Measurements from ENCODE around the gene IMPDH1. TPM values are rescaled to one million over a fixed set of nuclear protein-coding genes. Genes with fewer than 3 reads are reported as not detected.
"Not testable (repeated sequence)": the region's sequence is repeated elsewhere in the genome, so short reads cannot be mapped to it uniquely, and the experiment has no call there.

Gene IMPDH1
- total RNA-seq = 54.0 and 60.9 TPM in 2 replicates

DNA sequence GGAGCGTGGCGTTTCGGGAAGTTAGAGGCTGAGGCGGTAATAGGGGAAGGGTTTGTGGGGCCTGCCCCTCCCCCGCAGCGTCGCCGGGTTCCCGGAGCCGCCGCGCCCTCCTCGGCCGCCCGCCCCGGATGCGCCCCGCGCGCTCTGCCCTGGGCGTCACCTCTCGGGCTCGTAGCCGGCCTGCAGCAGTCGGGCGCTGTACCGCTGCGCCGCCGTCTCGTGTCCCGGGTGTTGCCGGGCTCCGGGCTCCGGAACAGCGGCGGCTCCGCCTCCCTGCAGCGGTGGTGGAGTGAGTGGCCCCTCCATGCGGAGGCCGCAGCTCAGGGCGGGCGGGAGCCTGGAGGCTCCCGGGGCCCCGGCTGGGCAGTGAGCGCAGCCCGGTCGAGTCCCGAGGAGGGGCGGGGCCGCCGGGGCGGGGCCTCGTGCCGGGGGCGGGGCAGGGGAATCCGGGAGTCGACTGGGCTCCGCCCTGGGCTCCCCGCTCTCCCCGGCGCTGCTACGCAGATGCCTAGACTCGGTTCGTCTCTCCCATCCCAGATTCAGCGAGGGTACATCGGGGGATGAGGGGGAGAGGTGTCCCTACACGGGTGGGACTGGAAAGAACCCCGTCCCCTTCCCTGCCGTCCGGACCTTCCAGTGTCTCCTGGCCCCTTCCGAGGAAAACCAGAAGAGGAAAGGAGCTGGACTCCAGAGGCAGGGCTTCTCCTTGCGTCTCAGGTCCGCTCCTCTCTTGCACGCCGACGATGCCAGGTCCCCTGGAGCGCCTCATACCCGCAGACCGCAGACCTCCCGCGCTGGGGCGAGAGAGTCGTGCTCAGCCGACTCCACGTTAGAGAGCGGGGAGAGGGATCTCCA, at the start of gene IMPDH1:
Gene IMPDH1 (minus strand): TSS at position 387 of the 855 bp plus-strand sequence. CDS start 81 bp downstream, at position 306.
- DNase-seq (ENCODE audit: low read depth) = peak; percentile 87
- TF ChIP-seq, protein P1, sequence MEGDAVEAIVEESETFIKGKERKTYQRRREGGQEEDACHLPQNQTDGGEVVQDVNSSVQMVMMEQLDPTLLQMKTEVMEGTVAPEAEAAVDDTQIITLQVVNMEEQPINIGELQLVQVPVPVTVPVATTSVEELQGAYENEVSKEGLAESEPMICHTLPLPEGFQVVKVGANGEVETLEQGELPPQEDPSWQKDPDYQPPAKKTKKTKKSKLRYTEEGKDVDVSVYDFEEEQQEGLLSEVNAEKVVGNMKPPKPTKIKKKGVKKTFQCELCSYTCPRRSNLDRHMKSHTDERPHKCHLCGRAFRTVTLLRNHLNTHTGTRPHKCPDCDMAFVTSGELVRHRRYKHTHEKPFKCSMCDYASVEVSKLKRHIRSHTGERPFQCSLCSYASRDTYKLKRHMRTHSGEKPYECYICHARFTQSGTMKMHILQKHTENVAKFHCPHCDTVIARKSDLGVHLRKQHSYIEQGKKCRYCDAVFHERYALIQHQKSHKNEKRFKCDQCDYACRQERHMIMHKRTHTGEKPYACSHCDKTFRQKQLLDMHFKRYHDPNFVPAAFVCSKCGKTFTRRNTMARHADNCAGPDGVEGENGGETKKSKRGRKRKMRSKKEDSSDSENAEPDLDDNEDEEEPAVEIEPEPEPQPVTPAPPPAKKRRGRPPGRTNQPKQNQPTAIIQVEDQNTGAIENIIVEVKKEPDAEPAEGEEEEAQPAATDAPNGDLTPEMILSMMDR (IDR thresholded peaks at IDR 0.05; ENCODE audit: insufficient read depth, low read depth, low read length) = no peak
- peak within 1 kb of the TSS; percentile 74 for H3K4me3 ChIP-seq (ENCODE audit: low read depth, low read length)

DNA sequence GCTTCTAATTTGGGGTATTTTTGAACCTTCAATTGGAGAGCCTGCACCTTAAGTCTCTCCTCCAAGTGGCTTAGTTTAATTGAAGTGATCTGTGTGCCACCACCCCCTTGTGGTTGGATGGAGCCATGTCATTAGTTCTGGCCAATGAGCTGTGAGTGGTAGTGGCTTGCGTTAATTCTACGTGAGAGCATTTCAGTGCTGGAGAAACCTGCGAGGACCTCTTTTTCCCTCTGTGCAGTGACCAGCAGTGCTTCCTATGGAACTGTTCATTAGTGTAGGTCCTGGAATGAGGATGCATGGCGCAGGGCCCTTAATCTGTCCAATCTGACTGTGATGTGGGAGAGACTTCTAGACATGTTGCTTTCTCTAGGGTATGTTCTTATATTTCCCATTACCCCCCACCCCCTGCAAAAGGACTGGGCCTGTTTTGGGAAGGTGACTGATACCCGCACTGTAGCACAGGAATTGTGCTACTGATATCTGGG, 49.7 kb upstream of the IMPDH1 start:
- TF ChIP-seq, protein P1 (IDR thresholded peaks at IDR 0.05; ENCODE audit: insufficient read depth, low read depth, low read length) = peak; percentile 84
- no peak overlapping the region for H3K4me3 ChIP-seq (ENCODE audit: low read depth, low read length)
- DNase-seq (ENCODE audit: low read depth) = peak; percentile 80

DNA sequence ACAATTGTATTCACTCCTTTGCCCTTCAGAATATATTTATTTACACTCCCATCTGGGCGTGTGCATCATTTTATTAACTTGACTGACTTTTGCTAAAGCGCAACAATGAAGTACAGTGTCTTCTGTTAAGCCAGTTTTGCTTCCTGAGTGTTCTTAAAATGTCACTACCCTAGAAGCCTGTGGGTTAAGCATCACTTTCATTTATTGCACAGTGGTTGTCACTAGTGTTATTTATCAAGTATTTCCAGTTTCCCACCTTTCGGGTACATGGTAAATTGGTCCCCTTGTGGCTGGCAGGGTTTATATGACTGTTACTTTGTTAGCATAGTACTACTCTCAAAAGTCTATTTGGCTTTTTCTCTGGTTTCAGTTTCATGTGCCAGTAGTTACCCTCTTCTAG, 49.2 kb upstream of the IMPDH1 start:
- TF ChIP-seq, protein P1 (IDR thresholded peaks at IDR 0.05; ENCODE audit: insufficient read depth, low read depth, low read length) = no peak
- no peak for DNase-seq (ENCODE audit: low read depth)
- no peak overlapping the region for H3K4me3 ChIP-seq (ENCODE audit: low read depth, low read length)

DNA sequence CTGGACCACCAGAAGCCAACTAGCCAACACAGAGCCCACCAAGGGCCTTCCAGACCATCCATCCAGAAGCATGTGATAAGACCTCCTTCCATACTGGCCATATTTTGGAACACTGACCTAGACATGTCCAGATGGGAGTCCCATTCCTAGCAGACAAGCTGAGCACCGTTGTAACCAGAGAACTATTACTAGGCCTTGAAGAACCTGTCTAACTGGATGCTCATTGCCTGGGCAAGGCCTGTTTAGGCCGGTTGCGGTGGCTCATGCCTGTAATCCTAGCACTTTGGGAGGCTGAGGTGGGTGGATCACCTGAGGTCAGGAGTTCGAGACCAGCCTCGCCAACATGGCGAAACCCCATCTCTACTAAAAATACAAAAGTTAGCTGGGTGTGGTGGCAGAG, 47.6 kb upstream of the IMPDH1 start:
- not testable (repeated sequence) for DNase-seq (ENCODE audit: low read depth); H3K4me3 ChIP-seq (ENCODE audit: low read depth, low read length)

DNA sequence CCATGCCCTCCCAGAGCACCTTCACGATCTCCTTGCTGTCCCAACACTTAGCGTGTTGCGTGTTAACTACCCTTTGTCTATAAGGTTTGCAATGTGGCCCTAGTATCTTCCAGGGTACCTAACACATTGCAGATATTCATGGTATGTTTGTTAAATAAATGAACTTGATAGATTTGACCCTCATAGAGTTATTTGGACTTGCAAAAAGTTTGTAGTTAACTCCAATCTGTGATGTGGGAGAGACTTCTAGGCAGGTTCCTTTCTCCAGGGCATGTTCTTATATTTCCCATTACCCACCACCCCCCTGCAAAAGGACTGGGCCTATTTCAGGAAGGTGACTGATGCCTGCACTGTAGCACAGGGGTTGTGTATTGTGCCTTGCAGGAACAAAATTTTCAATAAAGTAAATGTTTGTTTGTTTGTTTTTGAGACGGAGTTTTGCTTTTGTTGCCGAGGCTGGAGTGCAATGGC, 46.5 kb upstream of the IMPDH1 start:
- no peak for DNase-seq (ENCODE audit: low read depth)
- TF ChIP-seq, protein P1 (IDR thresholded peaks at IDR 0.05; ENCODE audit: insufficient read depth, low read depth, low read length) = no peak
- peak overlapping the region; percentile 77 for H3K4me3 ChIP-seq (ENCODE audit: low read depth, low read length)

DNA sequence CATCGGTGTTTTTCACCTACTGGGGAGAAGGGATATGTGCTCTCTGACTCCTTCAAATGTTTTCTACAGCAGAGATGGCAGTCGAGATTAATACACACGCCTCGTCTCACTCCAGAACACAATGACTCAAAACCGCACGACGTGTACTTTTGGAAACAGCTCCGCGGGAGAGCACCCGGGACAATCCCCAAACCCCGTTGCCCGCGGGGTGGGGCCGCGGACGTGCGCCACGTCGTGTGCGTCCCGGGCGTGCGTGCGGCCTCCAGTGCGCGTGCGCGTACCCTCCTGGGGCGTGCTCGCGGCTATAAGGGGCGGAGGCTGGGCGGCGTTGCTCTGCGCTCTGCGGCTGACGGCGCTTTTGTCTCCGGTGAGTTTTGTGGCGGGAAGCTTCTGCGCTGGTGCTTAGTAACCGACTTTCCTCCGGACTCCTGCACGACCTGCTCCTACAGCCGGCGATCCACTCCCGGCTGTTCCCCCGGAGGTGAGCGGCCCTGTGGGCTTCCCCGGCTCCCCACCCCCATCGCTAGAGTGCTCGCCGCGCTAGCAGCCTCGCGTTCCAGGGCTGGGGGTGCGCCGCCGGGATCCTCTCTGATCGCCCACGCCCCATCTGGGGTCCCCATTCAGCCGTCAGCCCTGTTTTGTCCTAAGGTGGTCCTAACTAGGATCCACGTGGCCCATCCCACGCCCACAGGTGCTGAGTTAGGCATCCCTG, 45.9 kb upstream of the IMPDH1 start, which contains the start of gene HILPDA:
Gene HILPDA (plus strand): TSS at position 336 of the 712 bp plus-strand sequence. CDS start 1,391 bp downstream, outside the sequence.
- TF ChIP-seq, protein P1 (IDR thresholded peaks at IDR 0.05; ENCODE audit: insufficient read depth, low read depth, low read length) = no peak
- peak within 1 kb of the TSS; percentile 77 for H3K4me3 ChIP-seq (ENCODE audit: low read depth, low read length)
- peak; percentile 97 for DNase-seq (ENCODE audit: low read depth)

Measured in fibroblast of villous mesenchyme (primary cell).